GM18858 (cell line): ENCODE measurements around the gene EFCAB12.
"Not testable (repeated sequence)": the region's sequence is repeated elsewhere in the genome, so short reads cannot be mapped to it uniquely, and the experiment has no call there.

Source experiments
- ATAC-seq: cut with Tn5 transposase; IDR thresholded peaks from one replicate; pipeline ENCODE4 v1.9.1; 2021; ENCODE audit not compliant: unreplicated experiment

EFCAB12 gene

DNA sequence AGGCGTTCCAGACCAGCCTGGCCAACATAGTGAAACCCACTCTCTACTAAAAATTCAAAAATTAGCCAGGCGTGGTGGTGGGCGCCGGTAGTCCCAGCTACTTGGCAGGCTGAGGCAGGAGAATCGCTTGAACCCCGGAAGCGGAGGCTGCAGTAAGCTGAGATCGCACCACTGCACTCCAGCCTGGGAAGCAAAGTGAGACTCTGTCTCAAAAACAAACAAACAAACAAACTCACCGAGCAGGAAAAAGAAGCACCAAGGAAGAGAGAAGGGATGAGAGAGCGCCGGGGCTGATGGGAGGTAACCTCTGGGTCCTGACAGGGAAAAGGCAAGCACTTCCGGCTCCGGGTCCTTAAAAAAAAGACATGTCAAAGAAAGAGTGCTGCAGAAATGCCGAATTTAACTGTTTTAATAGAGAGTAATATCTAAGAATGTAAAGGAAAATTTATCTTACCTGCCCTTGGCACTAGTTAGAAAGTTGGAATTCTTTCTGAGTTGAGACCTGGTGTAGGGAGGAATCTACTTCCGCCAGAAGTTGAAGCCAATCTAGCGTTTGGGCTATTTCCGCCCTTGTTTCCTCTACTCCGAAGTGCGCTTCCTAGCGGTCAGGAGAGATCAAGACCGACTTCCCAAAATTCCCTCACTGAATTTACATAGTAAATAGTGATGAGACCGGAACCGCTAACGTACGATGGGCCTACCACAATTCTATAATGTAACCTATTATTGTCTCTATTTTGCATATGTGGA, 29.1 kb downstream of the EFCAB12 start:
- peak; percentile 61 for ATAC-seq

DNA sequence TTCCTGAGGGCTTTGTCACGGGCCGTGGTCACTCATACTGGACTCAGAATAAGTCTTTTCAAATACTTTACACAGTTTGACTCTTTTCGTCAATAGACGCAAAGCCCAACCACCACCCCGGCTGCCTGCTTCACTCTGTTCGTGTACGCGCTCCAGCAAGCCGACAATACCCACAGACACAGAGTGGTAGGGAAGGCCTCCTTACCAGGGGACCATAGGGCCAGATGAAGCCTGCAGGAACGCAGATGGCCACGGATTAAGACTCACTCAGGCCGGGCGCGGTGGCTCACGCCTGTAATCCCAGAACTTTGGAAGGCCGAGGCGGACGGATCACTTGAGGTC, 29.7 kb downstream of the EFCAB12 start:
- no peak for ATAC-seq

DNA sequence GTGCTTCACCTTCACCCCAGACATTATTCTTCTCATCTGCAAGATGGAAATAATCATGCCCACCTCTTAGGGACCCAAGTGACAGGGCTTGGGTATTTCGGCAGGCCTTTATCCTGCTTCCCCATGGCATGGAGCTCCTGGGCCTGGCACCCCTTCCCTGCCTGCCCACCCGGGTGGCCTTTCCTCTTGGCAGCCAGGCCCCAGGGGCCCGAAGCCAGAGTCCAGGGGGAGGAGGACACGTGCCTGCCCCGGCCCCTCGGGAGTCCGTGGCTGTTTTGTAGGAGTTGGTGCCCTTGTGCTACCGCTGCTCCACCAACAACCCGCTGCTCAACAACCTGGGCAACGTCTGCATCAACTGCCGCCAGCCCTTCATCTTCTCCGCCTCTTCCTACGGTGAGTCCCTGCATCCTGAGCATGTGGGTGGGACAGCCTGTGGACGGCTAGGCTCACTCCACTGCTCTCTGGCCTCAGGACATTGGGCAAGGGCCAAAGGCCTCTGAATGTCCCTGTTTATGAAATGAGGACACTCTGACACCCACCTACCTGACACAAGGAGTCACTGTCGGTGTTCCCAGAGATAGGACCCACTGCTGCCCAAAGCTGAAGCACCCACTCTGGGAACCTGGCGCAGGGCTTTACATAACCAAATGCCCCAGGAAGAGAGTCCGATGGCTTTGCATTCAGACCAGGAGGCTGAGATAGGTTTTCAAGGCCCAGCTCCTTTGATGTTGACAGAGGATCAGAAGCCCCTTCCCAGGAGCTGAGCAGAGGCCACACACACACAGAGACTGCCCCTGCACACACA, 34.5 kb downstream of the EFCAB12 start:
- not testable (repeated sequence) for ATAC-seq

DNA sequence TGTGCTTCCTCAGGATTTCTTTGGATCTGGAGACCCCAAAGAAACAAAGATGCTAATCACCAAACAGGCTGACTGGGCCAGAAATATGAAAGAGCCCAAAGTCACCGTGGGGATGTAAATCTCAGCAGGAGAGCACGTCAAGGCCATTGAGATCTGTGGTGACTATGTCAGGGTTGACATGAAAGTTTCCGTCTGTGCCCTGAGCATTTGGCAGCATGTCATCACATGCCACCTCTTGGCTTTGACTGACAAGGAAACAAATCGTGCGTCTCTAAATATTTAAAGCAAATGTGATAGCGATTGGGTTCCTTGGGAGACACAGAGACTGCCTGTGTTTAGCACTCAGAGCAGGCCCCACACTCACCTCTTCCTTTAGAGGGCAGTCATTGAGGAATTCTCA, 35.2 kb downstream of the EFCAB12 start:
- no peak for ATAC-seq

DNA sequence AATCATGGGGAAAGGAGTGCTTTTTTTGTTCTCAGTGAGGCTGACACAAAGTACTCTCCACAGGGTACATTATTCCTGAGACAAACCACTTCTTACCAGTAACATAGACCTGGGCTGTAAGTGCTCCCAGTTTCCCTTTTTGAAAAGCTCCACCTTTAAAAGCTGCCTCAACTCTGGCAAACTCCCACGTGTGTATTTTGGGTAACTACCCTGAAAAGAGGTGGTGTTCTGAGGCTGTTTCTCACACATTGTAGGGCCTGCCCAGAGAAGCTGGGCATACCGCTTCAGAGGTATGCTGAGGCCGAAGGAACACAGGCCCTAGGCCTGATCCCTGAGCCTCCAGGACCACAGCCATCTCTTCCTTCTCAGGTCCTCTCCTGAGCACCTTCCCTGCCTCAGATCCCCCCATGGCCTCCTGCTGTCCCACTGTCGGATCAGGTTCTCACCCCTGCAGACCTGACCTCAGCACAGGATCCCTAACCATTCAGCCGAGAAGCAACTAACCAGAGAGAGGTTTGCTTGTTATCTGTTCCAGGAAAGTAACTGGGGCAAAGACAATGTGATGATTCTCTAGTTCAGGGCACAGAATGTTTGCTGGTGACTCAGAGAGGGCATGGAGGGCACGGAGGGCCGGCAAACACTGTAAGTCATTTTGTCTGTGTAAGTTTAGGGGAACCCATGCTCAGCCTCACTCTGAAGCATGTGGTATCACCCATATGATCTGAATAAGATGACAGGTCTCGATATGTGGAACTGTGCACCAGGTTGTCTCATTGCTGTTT, 36.1 kb downstream of the EFCAB12 start:
- ATAC-seq, result not testable (repeated sequence)

DNA sequence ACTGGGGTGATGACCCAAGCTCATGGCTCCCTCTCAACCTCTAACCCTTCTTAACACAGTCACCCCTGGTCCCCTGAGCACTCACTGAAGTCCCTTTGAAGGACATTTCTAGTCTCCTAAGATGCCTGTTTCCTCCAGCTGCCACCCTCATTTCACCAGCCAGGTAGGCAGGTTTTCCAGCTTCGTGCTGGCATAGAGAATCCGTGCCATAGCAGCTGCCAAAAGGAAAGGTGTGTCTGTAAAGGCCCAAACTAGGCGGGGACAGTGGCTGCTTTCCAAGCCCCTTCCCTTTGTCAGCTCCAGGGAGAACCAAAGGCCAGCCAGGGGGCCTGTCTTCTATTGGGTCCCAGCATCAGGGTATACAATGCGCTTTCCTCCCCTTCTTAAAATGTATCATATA, 36.9 kb downstream of the EFCAB12 start:
- not testable (repeated sequence) for ATAC-seq

DNA sequence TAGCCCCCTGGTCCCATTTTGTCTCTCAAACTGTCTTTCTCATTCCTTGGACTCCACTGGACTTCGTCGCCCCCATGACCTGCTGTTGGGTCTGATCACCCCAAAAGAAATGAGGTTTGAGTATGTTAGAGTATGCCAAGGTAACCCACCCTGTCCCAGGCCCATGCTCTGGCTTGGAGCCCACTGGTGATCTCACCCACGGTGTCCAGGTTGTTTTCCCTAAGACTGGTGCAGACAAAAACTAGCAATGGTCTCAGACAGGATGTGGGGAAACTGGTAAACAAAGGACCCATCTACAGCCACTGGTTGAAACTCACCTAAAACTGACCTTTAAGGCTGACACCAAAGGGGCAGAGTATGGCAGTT, 38.9 kb downstream of the EFCAB12 start:
- no peak for ATAC-seq

DNA sequence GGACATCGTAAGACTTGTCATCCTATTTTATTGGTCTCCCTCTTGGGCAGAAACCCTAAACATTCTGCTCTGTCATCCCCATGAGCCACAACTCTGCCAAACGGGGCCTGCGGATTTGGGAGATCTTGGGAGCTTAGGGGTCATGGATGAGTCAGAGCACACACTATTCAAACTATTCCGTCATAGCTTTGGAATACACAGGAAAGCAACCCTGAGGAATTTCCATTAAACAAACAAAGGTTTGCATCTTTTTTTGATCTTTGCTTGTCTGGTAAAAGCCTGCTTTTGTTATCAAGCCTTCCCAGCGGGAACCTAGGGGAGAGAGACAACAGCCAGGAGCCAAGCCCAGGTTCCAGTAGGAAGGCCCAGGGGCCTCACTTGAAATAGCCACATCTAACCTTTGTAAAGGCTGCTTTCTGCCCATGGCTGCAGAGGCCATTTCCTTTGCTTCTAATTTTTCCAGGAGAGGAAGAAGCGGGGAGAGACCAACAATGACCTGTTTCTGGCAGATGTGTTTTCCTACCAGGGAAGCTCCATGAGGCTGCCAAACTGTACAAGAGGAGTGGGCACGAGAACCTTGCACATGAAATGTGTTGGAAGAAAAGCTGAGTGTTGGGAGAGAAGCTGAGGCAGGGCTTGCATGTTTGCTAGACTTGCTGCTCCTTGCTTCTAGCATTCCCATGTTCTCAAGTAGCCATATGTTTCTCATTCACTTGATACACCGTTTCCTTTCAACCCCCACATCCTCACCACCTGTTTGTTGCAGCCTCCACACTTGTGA, 39.5 kb downstream of the EFCAB12 start:
- ATAC-seq, result not testable (repeated sequence)

DNA sequence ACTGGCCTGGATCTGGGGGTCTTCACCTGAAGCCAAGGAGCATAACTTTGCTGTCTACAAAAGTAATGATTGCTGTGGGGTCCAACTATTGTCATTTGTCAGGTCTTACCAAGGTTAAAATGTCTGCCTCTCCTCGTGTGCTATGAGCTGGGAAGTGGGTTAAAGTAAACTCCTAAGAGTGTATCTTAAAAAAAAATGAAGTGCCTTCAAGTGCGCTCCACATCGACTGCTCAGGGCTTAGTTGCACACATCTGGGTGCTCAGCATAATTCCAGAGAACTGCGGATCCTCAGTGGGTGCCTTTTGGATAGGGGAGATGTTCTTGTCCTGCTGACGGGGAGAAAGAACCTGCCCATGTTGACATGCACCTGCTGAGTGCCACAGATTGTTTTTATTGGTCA, 40.9 kb downstream of the EFCAB12 start:
- no peak for ATAC-seq

DNA sequence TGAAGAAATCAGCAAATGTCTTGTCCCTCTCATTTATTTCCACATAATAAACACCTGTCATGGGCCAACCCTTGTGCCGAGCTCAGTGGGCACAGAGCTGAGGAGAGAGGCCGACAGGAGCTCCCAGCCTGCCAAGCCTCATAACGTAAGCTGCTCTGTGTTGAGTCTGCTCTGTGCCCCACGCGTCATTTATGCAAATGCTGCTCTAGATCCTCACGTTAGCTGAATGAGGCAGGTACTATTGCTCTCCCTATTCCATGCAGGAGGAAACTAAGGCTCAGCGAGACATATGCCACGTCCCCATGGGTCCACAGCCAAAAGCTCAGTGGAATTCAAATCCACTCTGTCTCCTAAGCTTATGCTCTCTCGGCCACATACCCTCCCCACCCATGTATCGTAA, 41.5 kb downstream of the EFCAB12 start:
- no peak for ATAC-seq

DNA sequence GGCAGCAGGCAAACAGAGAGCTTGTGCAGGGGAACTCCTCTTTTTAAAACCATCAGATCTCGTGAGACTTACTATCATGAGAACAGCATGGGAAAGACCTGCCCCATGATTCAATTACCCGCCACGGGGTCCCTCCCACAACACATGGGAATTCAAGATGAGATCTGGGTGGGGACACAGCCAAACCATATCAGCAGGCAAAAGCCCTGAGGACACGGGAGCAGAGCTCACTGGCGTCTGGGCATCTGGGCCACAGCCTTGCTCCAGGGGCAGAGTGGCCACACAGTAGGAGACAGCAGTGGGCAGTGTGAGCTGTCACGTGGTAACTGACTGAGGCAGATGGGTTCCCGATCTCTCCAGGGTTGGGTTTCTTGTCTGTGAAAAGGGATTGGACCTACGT, 42.9 kb downstream of the EFCAB12 start:
- ATAC-seq, result not testable (repeated sequence)

DNA sequence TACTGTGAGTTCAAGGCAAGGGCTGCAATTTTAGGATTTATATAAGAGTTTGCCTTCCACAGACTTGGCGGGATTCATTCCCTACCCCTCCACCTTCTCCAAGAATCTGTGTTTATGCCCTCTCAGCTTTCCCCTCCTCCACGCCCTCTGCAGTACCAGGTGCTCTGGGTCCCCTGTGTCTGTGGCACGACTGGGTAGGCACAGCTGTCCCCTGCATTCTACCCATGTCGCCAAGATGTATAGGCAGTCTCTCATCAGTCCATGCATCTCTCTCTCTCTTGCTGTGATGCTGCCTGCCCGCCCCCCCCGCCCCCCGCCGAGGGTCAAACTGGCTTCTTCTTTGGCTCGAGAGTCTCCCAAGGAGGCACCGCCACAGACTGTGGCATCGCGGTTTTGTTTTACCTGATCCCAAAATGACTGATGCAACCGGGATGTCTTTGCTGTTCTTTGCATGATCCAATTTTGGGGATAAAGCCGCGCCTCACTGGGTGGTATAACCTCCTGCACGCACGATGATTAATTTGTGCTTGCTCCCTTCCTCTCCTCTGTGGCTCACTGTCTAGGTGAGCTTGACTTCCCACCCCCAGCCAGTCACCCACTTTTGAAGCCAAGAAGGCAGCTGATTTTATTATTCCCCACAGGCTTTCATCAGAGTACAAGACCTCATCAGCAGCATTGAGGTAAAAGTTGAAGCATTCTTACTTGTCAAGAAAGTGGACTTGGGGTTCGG, 43.7 kb downstream of the EFCAB12 start:
- no peak for ATAC-seq

DNA sequence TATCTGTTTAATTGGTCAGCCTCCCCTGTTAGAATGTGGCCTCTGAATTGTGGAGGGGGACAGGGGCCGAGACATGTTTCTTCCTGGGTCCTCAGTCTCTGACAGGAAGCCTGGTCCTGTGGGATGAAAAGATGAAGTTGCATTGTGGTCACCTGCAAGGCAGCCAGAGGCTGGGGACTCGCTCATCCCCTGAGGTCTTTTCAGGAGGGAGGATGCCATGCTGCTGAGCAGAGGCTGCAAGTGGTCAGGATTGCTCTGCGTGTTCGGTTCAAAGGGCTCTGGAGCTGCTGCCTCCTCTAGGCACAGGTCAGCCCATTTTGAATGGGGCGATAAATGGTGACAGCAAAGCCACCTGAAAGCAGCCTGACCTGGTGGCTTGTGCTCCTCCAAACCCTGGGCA, 44.3 kb downstream of the EFCAB12 start:
- not testable (repeated sequence) for ATAC-seq

DNA sequence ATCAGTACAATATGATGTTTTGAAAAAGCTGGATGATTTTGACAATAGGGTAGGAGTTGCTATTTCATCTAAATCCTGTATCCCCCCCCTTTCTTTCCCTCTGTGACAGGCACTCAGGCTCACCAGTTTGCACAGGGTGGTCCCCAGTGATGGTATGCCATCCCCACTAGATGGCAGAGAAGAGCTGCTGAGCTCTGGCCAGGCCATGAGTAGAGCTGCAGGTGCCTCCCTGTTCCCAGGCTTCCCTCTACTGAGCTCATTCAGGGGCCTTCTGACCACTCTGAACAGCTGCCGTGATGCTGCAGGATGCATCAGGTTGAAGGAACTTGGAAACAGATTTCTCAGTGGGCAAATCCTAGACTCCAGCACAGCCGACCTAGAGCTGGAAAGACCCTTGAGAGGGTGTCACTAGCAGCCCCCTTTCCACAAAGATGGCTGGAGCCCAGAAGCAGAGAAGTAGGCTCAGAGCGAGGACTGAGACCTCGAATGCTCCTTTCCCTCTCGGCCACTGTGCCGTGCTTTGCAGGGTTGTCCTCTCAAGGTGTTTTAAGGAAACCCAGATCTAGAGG, 45.1 kb downstream of the EFCAB12 start:
- ATAC-seq, result peak; percentile 66

DNA sequence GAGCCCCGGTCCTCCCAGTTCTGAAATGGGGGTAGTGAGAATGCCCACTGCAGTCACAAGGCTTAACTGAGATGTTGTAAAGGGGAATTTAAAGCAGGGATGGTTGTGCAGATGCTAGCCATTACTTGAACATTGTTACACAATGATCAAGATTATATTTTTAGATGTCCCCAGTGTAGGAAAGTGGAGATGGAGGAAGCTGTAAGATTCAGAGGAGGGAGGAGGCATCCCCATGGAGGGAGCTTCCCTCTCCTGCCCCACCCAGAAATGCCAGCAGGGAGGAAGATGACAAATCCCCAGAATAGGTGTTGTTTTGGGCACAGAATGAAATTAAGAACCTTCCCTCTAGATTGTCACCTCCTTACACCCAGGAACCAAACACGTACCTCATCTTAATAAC, 46.1 kb downstream of the EFCAB12 start:
- no peak for ATAC-seq

DNA sequence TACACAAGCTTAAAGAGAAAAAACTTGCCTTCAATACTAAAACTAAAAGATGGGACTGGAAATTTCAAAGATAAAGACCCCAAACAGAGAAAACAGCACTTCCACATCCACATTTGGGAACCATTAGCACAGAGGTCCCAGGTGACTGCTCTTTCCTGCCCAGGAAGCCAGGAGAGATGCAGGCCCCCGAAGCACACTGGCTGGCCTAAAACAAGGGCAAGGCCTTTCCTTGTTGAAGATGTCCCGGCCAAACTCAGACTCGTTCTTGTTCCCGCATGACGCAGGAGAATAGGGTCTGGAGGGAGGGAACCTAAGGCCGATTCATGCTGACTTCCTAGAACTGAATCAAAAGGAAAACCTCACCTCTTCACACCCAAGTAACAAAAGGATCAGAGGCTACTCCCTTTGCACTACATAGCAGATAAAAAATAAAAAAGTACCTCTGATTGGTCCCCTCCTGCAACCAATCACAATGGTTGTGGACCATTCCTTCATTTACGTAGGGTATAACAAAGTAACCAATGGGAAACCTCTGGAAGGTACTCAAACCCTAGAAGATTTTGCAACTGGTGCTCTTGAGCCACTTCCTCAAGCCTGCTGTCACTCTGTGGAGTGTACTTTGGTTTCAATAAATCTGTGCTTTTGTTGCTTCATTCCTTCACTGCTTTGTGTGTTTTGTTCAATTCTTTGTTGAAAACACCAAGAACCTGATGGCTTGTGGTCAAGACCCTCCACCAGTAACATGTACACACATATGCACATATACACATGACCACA, 48.7 kb downstream of the EFCAB12 start:
- no peak for ATAC-seq

DNA sequence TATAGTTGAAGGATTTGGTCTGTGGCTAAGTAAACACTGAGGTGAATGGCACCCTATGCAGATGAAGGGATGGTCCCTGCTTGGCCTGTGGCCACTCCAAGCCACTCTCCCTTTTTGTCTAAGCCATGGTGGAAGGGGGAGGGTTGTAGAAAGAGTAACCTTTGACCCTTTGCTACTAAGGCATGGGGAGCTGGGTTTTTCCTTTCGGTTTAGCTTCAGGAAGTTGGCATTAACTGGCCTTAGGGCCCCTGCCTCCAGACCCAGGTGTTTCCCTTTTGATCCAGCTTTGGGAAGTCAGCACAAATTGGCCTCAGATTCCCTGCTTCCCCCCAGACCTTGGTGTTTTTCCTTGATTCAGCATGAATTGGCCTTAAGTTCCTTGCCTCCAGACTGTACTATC, 49.5 kb downstream of the EFCAB12 start:
- ATAC-seq, result no peak

DNA sequence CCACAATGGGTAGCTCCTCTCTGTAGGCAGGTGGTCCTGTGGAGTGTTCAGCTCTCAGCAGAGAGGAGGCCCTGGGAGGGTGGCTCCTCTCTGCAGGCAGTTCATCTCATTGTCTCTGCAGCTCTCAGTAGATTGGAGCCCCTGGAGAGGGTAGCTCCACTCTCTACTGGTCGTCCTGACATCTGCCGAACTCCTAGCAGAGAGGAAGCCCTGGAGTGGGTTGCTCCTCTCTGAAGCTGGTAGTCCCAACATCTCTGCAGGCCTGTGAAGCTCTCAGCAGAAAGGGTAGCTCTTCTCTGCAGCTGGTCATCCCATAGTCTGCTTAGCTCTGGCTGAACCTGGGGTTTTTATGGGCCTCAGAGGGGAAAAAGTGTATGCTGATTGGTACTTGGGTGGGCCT, 50.8 kb downstream of the EFCAB12 start:
- no peak for ATAC-seq

DNA sequence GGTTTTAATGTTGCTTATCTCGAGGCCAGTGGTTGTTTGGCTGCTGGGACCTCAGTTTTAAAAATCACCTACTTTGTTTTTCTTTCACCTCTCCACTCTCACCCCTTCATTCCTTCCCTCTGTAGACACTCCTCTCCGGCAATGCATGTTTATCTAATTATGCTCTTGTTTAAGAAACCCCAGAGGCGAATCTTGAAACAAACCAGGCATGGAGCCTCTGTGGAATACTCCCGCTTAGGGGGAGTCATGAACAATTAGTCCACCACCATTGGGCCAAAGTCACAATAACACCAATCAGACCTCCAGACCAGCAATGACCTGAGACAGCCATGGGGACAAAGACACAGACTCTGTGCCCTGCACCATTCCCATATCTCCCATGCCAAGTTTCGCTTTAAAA, 53.3 kb downstream of the EFCAB12 start:
- ATAC-seq, result no peak
